ENCODE data around the gene IGF2BP3. TPM values are rescaled to one million over a fixed set of nuclear protein-coding genes. Genes with fewer than 3 reads are reported as not detected.

Gene IGF2BP3
- polyA plus RNA-seq, 1 donor from 2014 or later: 5.4 TPM

GRCh38 chr7:23284871-23285270, 185.4 kb downstream of the IGF2BP3 start:
- no peak overlapping the region for H3K4me3 Mint-ChIP-seq

GRCh38 chr7:23283086-23283485, 187.2 kb downstream of the IGF2BP3 start:
- H3K4me3 Mint-ChIP-seq: no peak overlapping the region
- no peak overlapping the region for H3K27ac Mint-ChIP-seq
- H3K9me3 Mint-ChIP-seq: no peaks in the 10 kb centered on the region
- H3K27me3 Mint-ChIP-seq: no peaks in the 10 kb centered on the region
- no peaks in the 10 kb centered on the region for H3K36me3 Mint-ChIP-seq
- H3K4me1 Mint-ChIP-seq: no peaks in the 10 kb centered on the region

More at GRCh38 chr7:23284871-23285270, 185.4 kb downstream of the IGF2BP3 start:
- Mint-ChIP-seq H3K27me3 (no peaks in the 10 kb centered on the region), H3K27ac (no peak overlapping the region), H3K36me3 (no peaks in the 10 kb centered on the region), H3K4me1 (no peaks in the 10 kb centered on the region), H3K9me3 (no peaks in the 10 kb centered on the region)

GRCh38 chr7:23279819-23280525, 190.3 kb downstream of the IGF2BP3 start:
- Mint-ChIP-seq H3K27me3 (no peaks in the 10 kb centered on the region), H3K36me3 (no peaks in the 10 kb centered on the region), H3K27ac (no peak overlapping the region), H3K4me1 (peaks cover 0 to 1% (median 0%) of the 10 kb centered on the region in 3 donors), H3K9me3 (no peaks in the 10 kb centered on the region), H3K4me3 (no peak overlapping the region)

- Mint-ChIP-seq H3K4me1 (peaks cover 2 to 9% (median 2%) of the 10 kb centered on the region in 3 donors), H3K27ac (no peak overlapping the region), H3K4me3 (no peak overlapping the region), H3K9me3 (no peaks in the 10 kb centered on the region), H3K27me3 (peaks cover 3% of the 10 kb centered on the region), H3K36me3 (no peaks in the 10 kb centered on the region)
These were observed 192.8 kb downstream of the IGF2BP3 start for GRCh38 chr7:23277359-23277989.

GRCh38 chr7:23276947-23277346, 193.3 kb downstream of the IGF2BP3 start:
- no peak overlapping the region for H3K27ac Mint-ChIP-seq
- H3K4me3 Mint-ChIP-seq: no peak overlapping the region

GRCh38 chr7:23276376-23276775, 193.9 kb downstream of the IGF2BP3 start:
- H3K4me3 Mint-ChIP-seq: no peak overlapping the region
- H3K36me3 Mint-ChIP-seq: no peaks in the 10 kb centered on the region
- no peaks in the 10 kb centered on the region for H3K9me3 Mint-ChIP-seq
- H3K27me3 Mint-ChIP-seq: peaks cover 3% of the 10 kb centered on the region
- peaks cover 2 to 9% (median 6%) of the 10 kb centered on the region in 3 donors for H3K4me1 Mint-ChIP-seq
- H3K27ac Mint-ChIP-seq: no peak overlapping the region

More at GRCh38 chr7:23276947-23277346, 193.3 kb downstream of the IGF2BP3 start:
- Mint-ChIP-seq H3K36me3 (no peaks in the 10 kb centered on the region), H3K27me3 (peaks cover 3% of the 10 kb centered on the region), H3K9me3 (no peaks in the 10 kb centered on the region), H3K4me1 (peaks cover 2 to 9% (median 6%) of the 10 kb centered on the region in 3 donors)

- Mint-ChIP-seq H3K27me3 (peaks cover 3% of the 10 kb centered on the region), H3K36me3 (no peaks in the 10 kb centered on the region), H3K4me1 (peaks cover 2 to 9% (median 6%) of the 10 kb centered on the region in 3 donors), H3K27ac (no peak overlapping the region), H3K4me3 (no peak overlapping the region), H3K9me3 (no peaks in the 10 kb centered on the region)
These were observed 194.4 kb downstream of the IGF2BP3 start for GRCh38 chr7:23275912-23276311.

- Mint-ChIP-seq H3K4me3 (peak overlapping the region in 3 of 4 donors; percentile 44 to 84 (median 80)), H3K27me3 (peaks cover 3% of the 10 kb centered on the region), H3K9me3 (no peaks in the 10 kb centered on the region), H3K4me1 (peaks cover 2 to 9% (median 6%) of the 10 kb centered on the region in 3 donors), H3K36me3 (no peaks in the 10 kb centered on the region), H3K27ac (peak overlapping the region in 1 of 3 donors; percentile 65)
These were observed 197.1 kb downstream of the IGF2BP3 start for GRCh38 chr7:23273141-23273599.

GRCh38 chr7:23272275-23272674, 198.0 kb downstream of the IGF2BP3 start:
- H3K4me1 Mint-ChIP-seq: peaks cover 2 to 7% (median 6%) of the 10 kb centered on the region in 3 donors
- no peak overlapping the region for H3K27ac Mint-ChIP-seq
- peaks cover 3% of the 10 kb centered on the region for H3K27me3 Mint-ChIP-seq
- no peaks in the 10 kb centered on the region for H3K9me3 Mint-ChIP-seq
- H3K36me3 Mint-ChIP-seq: no peaks in the 10 kb centered on the region
- H3K4me3 Mint-ChIP-seq: no peak overlapping the region

GRCh38 chr7:23268746-23269145, 201.5 kb downstream of the IGF2BP3 start:
- H3K9me3 Mint-ChIP-seq: no peaks in the 10 kb centered on the region

GRCh38 chr7:23268167-23268566, 202.1 kb downstream of the IGF2BP3 start:
- Mint-ChIP-seq H3K27me3 (peaks cover 3% of the 10 kb centered on the region), H3K27ac (no peak overlapping the region), H3K36me3 (no peaks in the 10 kb centered on the region)

More at GRCh38 chr7:23268746-23269145, 201.5 kb downstream of the IGF2BP3 start:
- peaks cover 2 to 7% (median 6%) of the 10 kb centered on the region in 3 donors for H3K4me1 Mint-ChIP-seq
- no peaks in the 10 kb centered on the region for H3K36me3 Mint-ChIP-seq
- H3K27ac Mint-ChIP-seq: no peak overlapping the region
- H3K27me3 Mint-ChIP-seq: peaks cover 3% of the 10 kb centered on the region
- H3K4me3 Mint-ChIP-seq: no peak overlapping the region

GRCh38 chr7:23267357-23267756, 202.9 kb downstream of the IGF2BP3 start:
- H3K27me3 Mint-ChIP-seq: no peaks in the 10 kb centered on the region

More at GRCh38 chr7:23268167-23268566, 202.1 kb downstream of the IGF2BP3 start:
- no peaks in the 10 kb centered on the region for H3K9me3 Mint-ChIP-seq
- no peak overlapping the region for H3K4me3 Mint-ChIP-seq
- peaks cover 0 to 6% (median 4%) of the 10 kb centered on the region in 3 donors for H3K4me1 Mint-ChIP-seq

GRCh38 chr7:23266918-23267317, 203.4 kb downstream of the IGF2BP3 start:
- H3K27ac Mint-ChIP-seq: peak overlapping the region in 1 of 3 donors; percentile 76
- no peaks in the 10 kb centered on the region for H3K36me3 Mint-ChIP-seq
- H3K9me3 Mint-ChIP-seq: no peaks in the 10 kb centered on the region
- no peaks in the 10 kb centered on the region for H3K27me3 Mint-ChIP-seq
- H3K4me3 Mint-ChIP-seq: no peak overlapping the region
- no peaks in the 10 kb centered on the region for H3K4me1 Mint-ChIP-seq

More at GRCh38 chr7:23267357-23267756, 202.9 kb downstream of the IGF2BP3 start:
- no peaks in the 10 kb centered on the region for H3K36me3 Mint-ChIP-seq
- peaks cover 0 to 3% (median 0%) of the 10 kb centered on the region in 3 donors for H3K4me1 Mint-ChIP-seq
- H3K4me3 Mint-ChIP-seq: no peak overlapping the region
- peak overlapping the region in 1 of 3 donors; percentile 76 for H3K27ac Mint-ChIP-seq
- no peaks in the 10 kb centered on the region for H3K9me3 Mint-ChIP-seq

GRCh38 chr7:23264916-23265458, 205.3 kb downstream of the IGF2BP3 start:
- Mint-ChIP-seq H3K4me3 (no peak overlapping the region), H3K9me3 (no peaks in the 10 kb centered on the region), H3K36me3 (no peaks in the 10 kb centered on the region), H3K27ac (no peak overlapping the region), H3K4me1 (no peaks in the 10 kb centered on the region), H3K27me3 (peaks cover 2% of the 10 kb centered on the region)

GRCh38 chr7:23261843-23262452, 208.3 kb downstream of the IGF2BP3 start:
- Mint-ChIP-seq H3K27ac (no peak overlapping the region), H3K4me3 (no peak overlapping the region), H3K36me3 (no peaks in the 10 kb centered on the region), H3K27me3 (peaks cover 5% of the 10 kb centered on the region), H3K9me3 (no peaks in the 10 kb centered on the region), H3K4me1 (no peaks in the 10 kb centered on the region)
